Neutrophil (primary cell): ENCODE results near the gene CFAP92.

Experiments
- H3K27ac ChIP-seq: fragments of 200-600 bp; sonication (generic); 2 replicates; pipeline ENCODE4 v1.5.1; 2016; ENCODE audit warnings: mild to moderate bottlenecking, moderate library complexity
- H3K27me3 ChIP-seq: fragments of 200-600 bp; sonication (generic); 2 replicates; pipeline ENCODE4 v1.6.0; 2016; ENCODE audit warnings: mild to moderate bottlenecking
- H3K36me3 ChIP-seq: fragments of 200-600 bp; sonication (generic); 2 replicates; pipeline ENCODE4 v1.5.1; 2017
- H3K4me1 ChIP-seq, 2 experiments: fragments of 200-600 bp in 1 of 2; sonication (generic) in 1 of 2; 1 replicate in 1 of 2; 2 replicates in 1 of 2; pipeline versions ENCODE4 v1.5.1 to v1.6.1; 2013 to 2016; ENCODE audit warnings: low read depth in 1 of 2, low read length in 1 of 2, mild to moderate bottlenecking in 1 of 2, moderate library complexity in 1 of 2; ENCODE audit not compliant: control insufficient read depth in 1 of 2, insufficient read depth in 1 of 2
- H3K4me3 ChIP-seq, 2 experiments: fragments of 200-600 bp in 1 of 2; sonication (generic) in 1 of 2; 1 replicate in 1 of 2; 2 replicates in 1 of 2; pipeline ENCODE4 v1.5.1; 2013 to 2016; ENCODE audit warnings: low read depth in 1 of 2, low read length in 1 of 2, mild to moderate bottlenecking in 1 of 2, moderate library complexity in 1 of 2
- H3K9me3 ChIP-seq: fragments of 200-600 bp; sonication (generic); 2 replicates; pipeline ENCODE4 v1.5.1; 2016
- CTCF ChIP-seq: fragments of 200-600 bp; sonication (generic); IDR thresholded peaks from 2 replicates; pipeline ENCODE4 v1.5.1; 2016; ENCODE audit warnings: antibody characterized with exemption

CFAP92 gene

GRCh38 chr3:128874481-128875180, 119.2 kb downstream of the CFAP92 start:
- TF ChIP-seq CTCF: no peak
- peaks cover 41 to 44% of the 10 kb centered on the region in 2 experiments for H3K4me1 ChIP-seq

GRCh38 chr3:128873244-128874022, 120.4 kb downstream of the CFAP92 start:
- H3K9me3 ChIP-seq: no peaks in the 10 kb centered on the region
- H3K4me3 ChIP-seq: no peak overlapping the region
- no peaks in the 10 kb centered on the region for H3K36me3 ChIP-seq
- no peak overlapping the region for H3K27ac ChIP-seq
- H3K27me3 ChIP-seq: no peaks in the 10 kb centered on the region
- TF ChIP-seq CTCF: no peak
- peaks cover 32 to 33% of the 10 kb centered on the region in 2 experiments for H3K4me1 ChIP-seq

More at GRCh38 chr3:128874481-128875180, 119.2 kb downstream of the CFAP92 start:
- no peak overlapping the region for H3K4me3 ChIP-seq
- no peaks in the 10 kb centered on the region for H3K9me3 ChIP-seq
- no peak overlapping the region for H3K27ac ChIP-seq
- H3K27me3 ChIP-seq: no peaks in the 10 kb centered on the region
- no peaks in the 10 kb centered on the region for H3K36me3 ChIP-seq

GRCh38 chr3:128872744-128873143, 121.1 kb downstream of the CFAP92 start:
- no peak for TF ChIP-seq CTCF
- H3K4me3 ChIP-seq: no peak overlapping the region
- no peaks in the 10 kb centered on the region for H3K36me3 ChIP-seq

GRCh38 chr3:128872282-128872681, 121.6 kb downstream of the CFAP92 start:
- H3K9me3 ChIP-seq: no peaks in the 10 kb centered on the region
- no peak overlapping the region for H3K4me3 ChIP-seq
- TF ChIP-seq CTCF: no peak
- H3K27me3 ChIP-seq: no peaks in the 10 kb centered on the region
- H3K36me3 ChIP-seq: no peaks in the 10 kb centered on the region
- no peak overlapping the region for H3K27ac ChIP-seq
- peaks cover 24 to 26% of the 10 kb centered on the region in 2 experiments for H3K4me1 ChIP-seq

More at GRCh38 chr3:128872744-128873143, 121.1 kb downstream of the CFAP92 start:
- Histone ChIP-seq H3K4me1 (peaks cover 25 to 26% of the 10 kb centered on the region in 2 experiments), H3K27me3 (no peaks in the 10 kb centered on the region), H3K9me3 (no peaks in the 10 kb centered on the region), H3K27ac (no peak overlapping the region)

GRCh38 chr3:128870347-128870746, 123.5 kb downstream of the CFAP92 start:
- H3K4me1 ChIP-seq: peaks cover 21 to 24% of the 10 kb centered on the region in 2 experiments
- no peak overlapping the region for H3K27ac ChIP-seq
- H3K36me3 ChIP-seq: no peaks in the 10 kb centered on the region
- no peak overlapping the region for H3K4me3 ChIP-seq
- H3K9me3 ChIP-seq: no peaks in the 10 kb centered on the region
- no peaks in the 10 kb centered on the region for H3K27me3 ChIP-seq
- no peak for TF ChIP-seq CTCF
